Stimulated activated CD4-positive, alpha-beta T cell treated with anti-CD3 and anti-CD28 coated beads, Interleukin-2, amount 100 ng/mL, for 48 hours (primary cell): ENCODE data around the gene MGST2.
A peak's percentile ranks its signal among the peaks of the same experiment; 100 is the strongest.

Experiments
- DNase-seq, 2 donors: peaks; one replicate each; pipeline ENCODE4 v3.0.0-alpha.2; 2020

Gene MGST2

GRCh38 chr4:139645458-139645857 is 20.2 kb upstream of the MGST2 start:
- DNase-seq, result no peak

- DNase-seq, result no peak
Measured at GRCh38 chr4:139647184-139647583, 18.4 kb upstream of the MGST2 start.

- no peak for DNase-seq
Measured at GRCh38 chr4:139647952-139648351, 17.7 kb upstream of the MGST2 start.

GRCh38 chr4:139651282-139652194 is 14.1 kb upstream of the MGST2 start:
- DNase-seq, result peak; percentile 65 to 66

GRCh38 chr4:139654516-139654915 is 11.1 kb upstream of the MGST2 start:
- no peak for DNase-seq

- DNase-seq, result no peak
Measured at GRCh38 chr4:139655116-139655515, 10.5 kb upstream of the MGST2 start.

GRCh38 chr4:139656614-139657486 is 8.8 kb upstream of the MGST2 start:
- peak; percentile 35 for DNase-seq

- DNase-seq, result no peak
Measured at GRCh38 chr4:139658185-139658584, 7.4 kb upstream of the MGST2 start.

- DNase-seq, result no peak
Measured at GRCh38 chr4:139658586-139659382, 6.8 kb upstream of the MGST2 start.

- DNase-seq, result no peak
Measured at GRCh38 chr4:139659735-139660424, 5.7 kb upstream of the MGST2 start.

- no peak for DNase-seq
Measured at GRCh38 chr4:139660568-139661043, 5.0 kb upstream of the MGST2 start.

- no peak for DNase-seq
Measured at GRCh38 chr4:139663561-139664138, 2.0 kb upstream of the MGST2 start.

GRCh38 chr4:139664442-139664841 is 1.2 kb upstream of the MGST2 start:
- no peak for DNase-seq

GRCh38 chr4:139665079-139665689 is 435 bp upstream of the MGST2 start:
- DNase-seq, result no peak

GRCh38 chr4:139666735-139667281 is 1.2 kb downstream of the MGST2 start:
- no peak for DNase-seq

GRCh38 chr4:139668036-139668435 is 2.4 kb downstream of the MGST2 start:
- DNase-seq, result no peak

GRCh38 chr4:139668658-139669201 is 3.1 kb downstream of the MGST2 start:
- DNase-seq, result no peak

- no peak for DNase-seq
Measured at GRCh38 chr4:139669335-139669734, 3.7 kb downstream of the MGST2 start.

GRCh38 chr4:139669890-139670289 is 4.3 kb downstream of the MGST2 start:
- no peak for DNase-seq

- DNase-seq, result no peak
Measured at GRCh38 chr4:139670775-139671174, 5.2 kb downstream of the MGST2 start.

- no peak for DNase-seq
Measured at GRCh38 chr4:139672215-139672614, 6.6 kb downstream of the MGST2 start.
